Measurements from ENCODE around the gene RBM38.
A peak's percentile ranks its signal among the peaks of the same experiment; 100 is the strongest.

The RBM38 gene

GRCh38 chr20:57361517-57361916 is 29.7 kb upstream of the RBM38 start:
- Mint-ChIP-seq H3K9me3 (no peaks in the 10 kb centered on the region), H3K27me3 (no peaks in the 10 kb centered on the region), H3K4me3 (no peak overlapping the region), H3K4me1 (ENCODE audit: low read depth in 2 of 2) (peaks cover 4 to 5% of the 10 kb centered on the region in 2 donors), H3K27ac (peak overlapping the region in 1 of 2 donors; percentile 6), H3K36me3 (ENCODE audit: insufficient read depth) (peaks cover 27% of the 10 kb centered on the region)
- no peak for ATAC-seq (replicated peaks)
- DNase-seq: no peak

GRCh38 chr20:57364451-57364850 is 26.7 kb upstream of the RBM38 start:
- Mint-ChIP-seq H3K27me3 (no peaks in the 10 kb centered on the region), H3K4me1 (ENCODE audit: low read depth in 2 of 2) (peaks cover 4 to 5% of the 10 kb centered on the region in 2 donors), H3K4me3 (no peak overlapping the region), H3K27ac (peak overlapping the region in 1 of 2 donors; percentile 58), H3K9me3 (no peaks in the 10 kb centered on the region), H3K36me3 (ENCODE audit: insufficient read depth) (peaks cover 48% of the 10 kb centered on the region)
- ATAC-seq (replicated peaks) (no peak), DNase-seq (no peak)

- Mint-ChIP-seq H3K9me3 (no peaks in the 10 kb centered on the region), H3K27me3 (no peaks in the 10 kb centered on the region), H3K4me3 (no peak overlapping the region), H3K36me3 (ENCODE audit: insufficient read depth) (peaks cover 89% of the 10 kb centered on the region), H3K4me1 (ENCODE audit: low read depth in 2 of 2) (no peaks in the 10 kb centered on the region), H3K27ac (peak overlapping the region; percentile 5 to 41)
- DNase-seq (no peak), ATAC-seq (replicated peaks) (no peak)
These were observed 21.6 kb upstream of the RBM38 start for GRCh38 chr20:57369596-57369995.

GRCh38 chr20:57370316-57370715 is 20.9 kb upstream of the RBM38 start:
- Mint-ChIP-seq H3K27ac (peak overlapping the region in 1 of 2 donors; percentile 41), H3K36me3 (ENCODE audit: insufficient read depth) (peaks cover 89% of the 10 kb centered on the region), H3K4me1 (ENCODE audit: low read depth in 2 of 2) (peaks cover 0 to 1% of the 10 kb centered on the region in 2 donors), H3K27me3 (no peaks in the 10 kb centered on the region), H3K9me3 (no peaks in the 10 kb centered on the region), H3K4me3 (no peak overlapping the region)
- ATAC-seq (replicated peaks) (no peak), DNase-seq (no peak)

GRCh38 chr20:57371363-57371762 is 19.8 kb upstream of the RBM38 start:
- H3K9me3 Mint-ChIP-seq: no peaks in the 10 kb centered on the region
- no peak overlapping the region for H3K4me3 Mint-ChIP-seq

GRCh38 chr20:57372157-57372556 is 19.0 kb upstream of the RBM38 start:
- peaks cover 90% of the 10 kb centered on the region for H3K36me3 Mint-ChIP-seq (ENCODE audit: insufficient read depth)

More at GRCh38 chr20:57371363-57371762, 19.8 kb upstream of the RBM38 start:
- Mint-ChIP-seq H3K27ac (no peak overlapping the region), H3K4me1 (ENCODE audit: low read depth in 2 of 2) (peaks cover 2 to 7% of the 10 kb centered on the region in 2 donors), H3K27me3 (no peaks in the 10 kb centered on the region), H3K36me3 (ENCODE audit: insufficient read depth) (peaks cover 87% of the 10 kb centered on the region)
- no peak for ATAC-seq (replicated peaks)
- no peak for DNase-seq

GRCh38 chr20:57372581-57373350 is 18.4 kb upstream of the RBM38 start:
- Mint-ChIP-seq H3K27me3 (no peaks in the 10 kb centered on the region), H3K4me1 (ENCODE audit: low read depth in 2 of 2) (peaks cover 2 to 7% of the 10 kb centered on the region in 2 donors), H3K36me3 (ENCODE audit: insufficient read depth) (peaks cover 90% of the 10 kb centered on the region), H3K4me3 (no peak overlapping the region), H3K27ac (peak overlapping the region in 1 of 2 donors; percentile 73), H3K9me3 (no peaks in the 10 kb centered on the region)
- DNase-seq (no peak), ATAC-seq (replicated peaks) (no peak)

More at GRCh38 chr20:57372157-57372556, 19.0 kb upstream of the RBM38 start:
- Mint-ChIP-seq H3K27ac (no peak overlapping the region), H3K27me3 (no peaks in the 10 kb centered on the region), H3K4me3 (no peak overlapping the region), H3K4me1 (ENCODE audit: low read depth in 2 of 2) (peaks cover 2 to 7% of the 10 kb centered on the region in 2 donors), H3K9me3 (no peaks in the 10 kb centered on the region)
- ATAC-seq (replicated peaks) (no peak), DNase-seq (no peak)

- no peak for DNase-seq
- peaks cover 90% of the 10 kb centered on the region for H3K36me3 Mint-ChIP-seq (ENCODE audit: insufficient read depth)
- no peak overlapping the region for H3K4me3 Mint-ChIP-seq
- peaks cover 2 to 13% of the 10 kb centered on the region in 2 donors for H3K4me1 Mint-ChIP-seq (ENCODE audit: low read depth in 2 of 2)
- ATAC-seq (replicated peaks): no peak
- H3K27me3 Mint-ChIP-seq: no peaks in the 10 kb centered on the region
- no peak overlapping the region for H3K27ac Mint-ChIP-seq
- H3K9me3 Mint-ChIP-seq: no peaks in the 10 kb centered on the region
These were observed 16.8 kb upstream of the RBM38 start for GRCh38 chr20:57374343-57374930.

GRCh38 chr20:57374931-57375651 is 16.1 kb upstream of the RBM38 start:
- DNase-seq: no peak
- Mint-ChIP-seq H3K9me3 (no peaks in the 10 kb centered on the region), H3K4me1 (ENCODE audit: low read depth in 2 of 2) (peaks cover 2 to 13% of the 10 kb centered on the region in 2 donors), H3K36me3 (ENCODE audit: insufficient read depth) (peaks cover 84% of the 10 kb centered on the region), H3K27ac (peak overlapping the region; percentile 56 to 86), H3K4me3 (no peak overlapping the region), H3K27me3 (no peaks in the 10 kb centered on the region)
- ATAC-seq (replicated peaks): peak; percentile 24

- DNase-seq: no peak
- peak overlapping the region; percentile 56 to 86 for H3K27ac Mint-ChIP-seq
- no peak for ATAC-seq (replicated peaks)
- no peaks in the 10 kb centered on the region for H3K27me3 Mint-ChIP-seq
- H3K9me3 Mint-ChIP-seq: no peaks in the 10 kb centered on the region
- H3K4me1 Mint-ChIP-seq (ENCODE audit: low read depth in 2 of 2): peaks cover 2 to 13% of the 10 kb centered on the region in 2 donors
- no peak overlapping the region for H3K4me3 Mint-ChIP-seq
- peaks cover 82% of the 10 kb centered on the region for H3K36me3 Mint-ChIP-seq (ENCODE audit: insufficient read depth)
These were observed 15.5 kb upstream of the RBM38 start for GRCh38 chr20:57375652-57376230.

- Mint-ChIP-seq H3K36me3 (ENCODE audit: insufficient read depth) (peaks cover 73% of the 10 kb centered on the region), H3K4me3 (no peak overlapping the region), H3K9me3 (no peaks in the 10 kb centered on the region), H3K4me1 (ENCODE audit: low read depth in 2 of 2) (peaks cover 9 to 21% of the 10 kb centered on the region in 2 donors), H3K27me3 (no peaks in the 10 kb centered on the region), H3K27ac (peak overlapping the region; percentile 77 to 80)
- ATAC-seq (replicated peaks) (no peak), DNase-seq (no peak)
These were observed 13.8 kb upstream of the RBM38 start for GRCh38 chr20:57377350-57377749.

GRCh38 chr20:57378107-57378506 is 13.1 kb upstream of the RBM38 start:
- ATAC-seq (replicated peaks) (no peak), DNase-seq (no peak)
- Mint-ChIP-seq H3K36me3 (ENCODE audit: insufficient read depth) (peaks cover 66% of the 10 kb centered on the region), H3K4me1 (ENCODE audit: low read depth in 2 of 2) (peaks cover 16 to 28% of the 10 kb centered on the region in 2 donors), H3K4me3 (no peak overlapping the region), H3K9me3 (no peaks in the 10 kb centered on the region), H3K27ac (peak overlapping the region in 1 of 2 donors; percentile 10), H3K27me3 (no peaks in the 10 kb centered on the region)

- no peaks in the 10 kb centered on the region for H3K9me3 Mint-ChIP-seq
- peak overlapping the region; percentile 23 to 76 for H3K27ac Mint-ChIP-seq
- H3K4me1 Mint-ChIP-seq (ENCODE audit: low read depth in 2 of 2): peaks cover 19 to 34% of the 10 kb centered on the region in 2 donors
- H3K27me3 Mint-ChIP-seq: no peaks in the 10 kb centered on the region
- ATAC-seq (replicated peaks) (no peak), DNase-seq (no peak)
- H3K36me3 Mint-ChIP-seq (ENCODE audit: insufficient read depth): peaks cover 65% of the 10 kb centered on the region
- H3K4me3 Mint-ChIP-seq: no peak overlapping the region
These were observed 12.4 kb upstream of the RBM38 start for GRCh38 chr20:57378646-57379262.
